GM12892 (cell line): ENCODE measurements around the gene WWP2.

Experiments
- POLR2A ChIP-seq: IDR thresholded peaks from 2 replicates; pipeline ENCODE4 v1.6.1; 2011; ENCODE audit warnings: low read depth, low read length, control low read depth
- TAF1 ChIP-seq: IDR thresholded peaks from 2 replicates; pipeline ENCODE4 v1.6.1; 2011; ENCODE audit warnings: low read depth, mild to moderate bottlenecking, control low read depth, low read length, borderline replicate concordance

GRCh38 chr16:69916462-69916861 lies 154.3 kb downstream of the WWP2 start:
- no peak for TF ChIP-seq POLR2A
- no peak for TF ChIP-seq TAF1
